WTC11 (cell line): Measurements from ENCODE around the gene DARS1. TPM values are rescaled to one million over a fixed set of nuclear protein-coding genes. Genes with fewer than 3 reads are reported as not detected.

Experiments
- ATAC-seq: fragments of 200-7000 bp; cut with Tn5 transposase; 2 replicates; pipeline ENCODE4 v1.10.0; 2021; ENCODE audit warnings: mild to moderate bottlenecking, moderate library complexity
- CTCF ChIA-PET: fragments of 300-600 bp; sonication (Branson Sonifier 250); formaldehyde crosslinking; loops from one replicate; lab custom pipeline; 2021; ENCODE audit warnings: antibody characterized with exemption; lab: Charles Lee
- POLR2A ChIA-PET: fragments of 350-600 bp; sonication (Branson Sonifier 250); formaldehyde crosslinking; loops from one replicate; lab custom pipeline; 2021; ENCODE audit warnings: antibody characterized with exemption; lab: Charles Lee
- DNase-seq: peaks from one replicate; pipeline ENCODE4 v3.0.0; 2021; ENCODE audit warnings: low spot score
- H3K27ac Mint-ChIP-seq: 2 replicates; pipeline ENCODE4 v1.8.0; 2021; ENCODE audit warnings: mixed read lengths
- H3K27me3 Mint-ChIP-seq: 2 replicates; pipeline ENCODE4 v1.8.0; 2021; ENCODE audit warnings: low read depth, mild to moderate bottlenecking, moderate library complexity, mixed read lengths
- H3K36me3 Mint-ChIP-seq: 2 replicates; pipeline ENCODE4 v1.8.0; 2021; ENCODE audit warnings: mixed read lengths
- H3K4me1 Mint-ChIP-seq: 2 replicates; pipeline ENCODE4 v1.8.0; 2022; ENCODE audit warnings: mixed read lengths
- H3K4me3 Mint-ChIP-seq: 2 replicates; pipeline ENCODE4 v1.8.0; 2021; ENCODE audit warnings: mild to moderate bottlenecking, moderate library complexity, mixed read lengths
- H3K9me3 Mint-ChIP-seq: 2 replicates; pipeline ENCODE4 v1.8.0; 2021; ENCODE audit warnings: mixed read lengths
- ARID4B ChIP-seq: sonication (generic); formaldehyde crosslinking; IDR thresholded peaks from 2 replicates; pipeline ENCODE4 v1.8.0; 2023; ENCODE audit warnings: missing genetic modification reagents, mild to moderate bottlenecking, borderline replicate concordance
- ATF2 ChIP-seq: sonication (generic); formaldehyde crosslinking; IDR thresholded peaks from 2 replicates; pipeline ENCODE4 v1.8.1; 2022; ENCODE audit warnings: low read depth, missing genetic modification reagents, borderline replicate concordance
- GABPB1 ChIP-seq: sonication (generic); formaldehyde crosslinking; IDR thresholded peaks from 2 replicates; pipeline ENCODE4 v1.8.1; 2023; ENCODE audit warnings: mild to moderate bottlenecking, missing genetic modification reagents
- KAT7 ChIP-seq: sonication (generic); formaldehyde crosslinking; IDR thresholded peaks from 2 replicates; pipeline ENCODE4 v1.8.1; 2023; ENCODE audit warnings: missing genetic modification reagents, mild to moderate bottlenecking, borderline replicate concordance
- ZBTB21 ChIP-seq: sonication (generic); formaldehyde crosslinking; IDR thresholded peaks from 2 replicates; pipeline ENCODE4 v1.8.1; 2023; ENCODE audit warnings: mild to moderate bottlenecking, missing genetic modification reagents, borderline replicate concordance
- ZNF396 ChIP-seq: fragments of 250-450 bp; sonication (Bioruptor Pico); IDR thresholded peaks from 2 replicates; pipeline ENCODE4 v1.8.0; 2021; ENCODE audit warnings: mild to moderate bottlenecking, moderate library complexity, borderline replicate concordance
- ZNF532 ChIP-seq: fragments of 250-450 bp; sonication (Bioruptor Pico); IDR thresholded peaks from 2 replicates; pipeline ENCODE4 v1.9.0; 2021; ENCODE audit warnings: mild to moderate bottlenecking, borderline replicate concordance
- ZNF671 ChIP-seq: fragments of 250-450 bp; sonication (Bioruptor Pico); IDR thresholded peaks from 2 replicates; pipeline ENCODE4 v1.8.0; 2021; ENCODE audit warnings: mild to moderate bottlenecking
- total RNA-seq: library from RNA; stranded (reverse); gene quantifications from 3 replicates; pipeline ENCODE4 v1.2.3, GENCODE V29; 2021
- TF ChIP-seq, protein P1 (sequence below): sonication (generic); formaldehyde crosslinking; IDR thresholded peaks from 2 replicates; pipeline ENCODE4 v1.8.1; 2022; ENCODE audit warnings: low read depth, mild to moderate bottlenecking, moderate library complexity, missing genetic modification reagents, borderline replicate concordance
- TF ChIP-seq, protein P2 (sequence below): fragments of 250-450 bp; sonication (Bioruptor Pico); IDR thresholded peaks from 2 replicates; pipeline ENCODE4 v1.9.0; 2021; ENCODE audit warnings: mild to moderate bottlenecking
- TF ChIP-seq, protein P3 (sequence below): sonication (generic); formaldehyde crosslinking; IDR thresholded peaks from 2 replicates; pipeline ENCODE4 v1.8.1; 2023; ENCODE audit warnings: mild to moderate bottlenecking, moderate library complexity, missing genetic modification reagents
- TF ChIP-seq, protein P4 (sequence below): fragments of 250-450 bp; sonication (Bioruptor Pico); IDR thresholded peaks from 2 replicates; pipeline ENCODE4 v1.8.0; 2021; ENCODE audit warnings: mild to moderate bottlenecking

DARS1 gene
- total RNA-seq, 1 experiment from 2014 or later, result 80.9 TPM

- TF ChIP-seq, protein P1, sequence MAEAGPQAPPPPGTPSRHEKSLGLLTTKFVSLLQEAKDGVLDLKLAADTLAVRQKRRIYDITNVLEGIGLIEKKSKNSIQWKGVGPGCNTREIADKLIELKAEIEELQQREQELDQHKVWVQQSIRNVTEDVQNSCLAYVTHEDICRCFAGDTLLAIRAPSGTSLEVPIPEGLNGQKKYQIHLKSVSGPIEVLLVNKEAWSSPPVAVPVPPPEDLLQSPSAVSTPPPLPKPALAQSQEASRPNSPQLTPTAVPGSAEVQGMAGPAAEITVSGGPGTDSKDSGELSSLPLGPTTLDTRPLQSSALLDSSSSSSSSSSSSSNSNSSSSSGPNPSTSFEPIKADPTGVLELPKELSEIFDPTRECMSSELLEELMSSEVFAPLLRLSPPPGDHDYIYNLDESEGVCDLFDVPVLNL (CRISPR knock-in tag), result no peak
- TF ChIP-seq, protein P2, sequence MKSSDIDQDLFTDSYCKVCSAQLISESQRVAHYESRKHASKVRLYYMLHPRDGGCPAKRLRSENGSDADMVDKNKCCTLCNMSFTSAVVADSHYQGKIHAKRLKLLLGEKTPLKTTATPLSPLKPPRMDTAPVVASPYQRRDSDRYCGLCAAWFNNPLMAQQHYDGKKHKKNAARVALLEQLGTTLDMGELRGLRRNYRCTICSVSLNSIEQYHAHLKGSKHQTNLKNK, result no peak
- TF ChIP-seq ZNF396 (no peak), ZNF532 (CRISPR knock-in tag) (no peak), ZBTB21 (CRISPR knock-in tag) (no peak), ARID4B (CRISPR knock-in tag) (no peak), KAT7 (CRISPR knock-in tag) (no peak)
Observed at GRCh38 chr2:135903650-135904049, 81.8 kb downstream of the DARS1 start (continued).

DNA sequence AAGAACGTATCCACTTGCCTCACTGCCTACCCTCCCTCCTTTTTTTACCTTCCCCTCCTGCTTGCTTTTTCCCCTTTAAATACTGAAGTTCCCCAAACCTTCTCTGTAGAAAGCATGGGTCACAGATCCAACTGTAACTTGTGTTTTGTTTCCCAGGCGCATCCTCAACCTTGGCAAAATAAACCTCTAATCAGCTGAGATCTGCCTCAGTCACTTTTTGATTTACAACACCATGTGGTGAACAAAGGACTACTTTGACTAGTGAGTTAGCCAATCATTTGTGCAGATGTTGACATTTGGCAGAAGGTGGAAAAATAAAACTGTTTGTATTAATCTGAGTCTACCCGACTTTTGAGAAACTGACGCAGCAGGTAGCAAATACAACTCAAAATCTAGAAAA lies 85.9 kb downstream of the DARS1 start:
- H3K4me1 Mint-ChIP-seq, result peaks cover 10% of the 10 kb centered on the region
- H3K4me3 Mint-ChIP-seq, result no peak overlapping the region
- H3K9me3 Mint-ChIP-seq, result 0 out of 2 replicates have a peak, but pooled peaks cover 6% of the 10 kb centered on the region
- no peaks in the 10 kb centered on the region for H3K27me3 Mint-ChIP-seq
- TF ChIP-seq, protein P3, sequence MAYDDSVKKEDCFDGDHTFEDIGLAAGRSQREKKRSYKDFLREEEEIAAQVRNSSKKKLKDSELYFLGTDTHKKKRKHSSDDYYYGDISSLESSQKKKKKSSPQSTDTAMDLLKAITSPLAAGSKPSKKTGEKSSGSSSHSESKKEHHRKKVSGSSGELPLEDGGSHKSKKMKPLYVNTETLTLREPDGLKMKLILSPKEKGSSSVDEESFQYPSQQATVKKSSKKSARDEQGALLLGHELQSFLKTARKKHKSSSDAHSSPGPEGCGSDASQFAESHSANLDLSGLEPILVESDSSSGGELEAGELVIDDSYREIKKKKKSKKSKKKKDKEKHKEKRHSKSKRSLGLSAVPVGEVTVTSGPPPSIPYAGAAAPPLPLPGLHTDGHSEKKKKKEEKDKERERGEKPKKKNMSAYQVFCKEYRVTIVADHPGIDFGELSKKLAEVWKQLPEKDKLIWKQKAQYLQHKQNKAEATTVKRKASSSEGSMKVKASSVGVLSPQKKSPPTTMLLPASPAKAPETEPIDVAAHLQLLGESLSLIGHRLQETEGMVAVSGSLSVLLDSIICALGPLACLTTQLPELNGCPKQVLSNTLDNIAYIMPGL, result no peak
- no peak for TF ChIP-seq ZNF671
- TF ChIP-seq GABPB1, result no peak
- no peak for TF ChIP-seq ATF2
- TF ChIP-seq, protein P4, sequence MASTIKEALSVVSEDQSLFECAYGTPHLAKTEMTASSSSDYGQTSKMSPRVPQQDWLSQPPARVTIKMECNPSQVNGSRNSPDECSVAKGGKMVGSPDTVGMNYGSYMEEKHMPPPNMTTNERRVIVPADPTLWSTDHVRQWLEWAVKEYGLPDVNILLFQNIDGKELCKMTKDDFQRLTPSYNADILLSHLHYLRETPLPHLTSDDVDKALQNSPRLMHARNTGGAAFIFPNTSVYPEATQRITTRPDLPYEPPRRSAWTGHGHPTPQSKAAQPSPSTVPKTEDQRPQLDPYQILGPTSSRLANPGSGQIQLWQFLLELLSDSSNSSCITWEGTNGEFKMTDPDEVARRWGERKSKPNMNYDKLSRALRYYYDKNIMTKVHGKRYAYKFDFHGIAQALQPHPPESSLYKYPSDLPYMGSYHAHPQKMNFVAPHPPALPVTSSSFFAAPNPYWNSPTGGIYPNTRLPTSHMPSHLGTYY (CRISPR knock-in tag), result no peak
- no peaks in the 10 kb centered on the region for H3K36me3 Mint-ChIP-seq
- POLR2A ChIA-PET, result no interaction called here
- H3K27ac Mint-ChIP-seq, result no peak overlapping the region
- DNase-seq (no peak), ATAC-seq (no peak)
- CTCF ChIA-PET, result no interaction called here
